Colonic mucosa (tissue), 4 donors: Measurements from ENCODE around the gene RAG1. TPM values are rescaled to one million over a fixed set of nuclear protein-coding genes. Genes with fewer than 3 reads are reported as not detected.
"Not testable (repeated sequence)": the region's sequence is repeated elsewhere in the genome, so short reads cannot be mapped to it uniquely, and the experiment has no call there.

Experiments
- DNase-seq: peaks from one replicate; pipeline ENCODE4 v3.0.0-alpha.2; 2020
- H3K27ac ChIP-seq: fragments of 200-600 bp; one replicate; pipeline ENCODE4 v1.8.0; 2021
- H3K27me3 ChIP-seq: fragments of 200-600 bp; one replicate; pipeline ENCODE4 v1.8.0; 2021
- H3K36me3 ChIP-seq: fragments of 200-600 bp; one replicate; pipeline ENCODE4 v1.8.0; 2021
- H3K4me1 ChIP-seq: fragments of 200-600 bp; one replicate; pipeline ENCODE4 v1.8.0; 2021; ENCODE audit warnings: mild to moderate bottlenecking
- H3K4me3 ChIP-seq: fragments of 200-600 bp; one replicate; pipeline ENCODE4 v1.8.0; 2021
- H3K9ac ChIP-seq, 2 donors: one replicate each; pipeline ENCODE4 v1.7.0; 2013; ENCODE audit warnings: control low read depth in 2 of 2, low read depth in 2 of 2, low read length in 2 of 2
- H3K9me3 ChIP-seq: fragments of 200-600 bp; one replicate; pipeline ENCODE4 v1.8.0; 2021
- intact Hi-C: fragments of 100-400 bp; cut with DNase I; formaldehyde crosslinking; loops from one replicate; pipeline ENCODE4 v1.14.1; 2022
- total RNA-seq, 2 donors: library from RNA; stranded (reverse); fragmentation: NEBNext Ultra II Directional in 1 of 2; extraction: Animal tissue kit (Norgen Biotek cat#: 25700) in 1 of 2; gene quantifications; one replicate each; pipeline ENCODE4 v1.2.1, GENCODE V29; 2021
- TF ChIP-seq, protein P1 (sequence below): fragments of 200-600 bp; IDR thresholded peaks from one replicate; pipeline ENCODE4 v1.8.0; 2022; ENCODE audit warnings: antibody characterized with exemption, mild to moderate bottlenecking
- donor health status: healthy.
- donor health status: DM: no; HTN: no; CAD: no.
- donor health status: DM: no; HTN: no; CAD: no.

The RAG1 gene
- total RNA-seq, 2 donors from 2014 or later: 0.47 to 1.5 TPM

DNA sequence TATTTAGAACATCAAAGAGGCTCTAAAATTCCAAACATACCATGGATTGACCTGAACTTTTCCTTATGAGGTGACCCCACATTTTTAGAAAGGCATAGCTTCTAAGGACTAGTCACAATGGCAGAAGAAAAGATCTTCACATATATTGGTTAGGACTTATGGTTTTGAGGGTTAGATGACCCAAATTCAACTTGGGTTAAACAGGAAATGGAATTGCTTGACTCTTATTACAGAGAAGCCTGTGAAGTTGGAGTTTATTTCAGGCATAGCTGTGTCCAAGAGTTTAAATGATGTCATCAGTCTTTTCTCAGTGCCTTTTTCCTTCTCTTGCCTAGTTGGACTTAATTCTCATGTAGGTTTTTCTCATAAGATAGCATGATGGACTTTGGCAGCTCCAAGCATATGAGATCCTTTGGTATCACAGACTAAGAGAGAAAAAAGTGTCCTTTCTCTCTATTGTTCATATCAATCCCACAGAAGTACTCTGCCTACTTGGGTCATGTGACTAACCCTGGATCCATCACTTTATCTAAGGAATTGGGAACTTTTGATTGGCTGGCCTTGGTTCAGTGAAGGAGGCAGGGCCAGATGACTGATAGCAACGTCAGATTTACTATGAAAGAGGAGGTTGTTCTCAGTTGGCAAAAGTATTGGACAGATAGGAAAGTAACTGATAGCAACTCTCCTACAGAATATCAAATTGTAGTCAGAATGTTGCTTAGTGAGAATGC is 17.3 kb upstream of the RAG1 start:
- H3K4me3 ChIP-seq: no peak overlapping the region
- H3K27me3 ChIP-seq: no peaks in the 10 kb centered on the region
- intact Hi-C loops: no loop called here
- TF ChIP-seq, protein P1, sequence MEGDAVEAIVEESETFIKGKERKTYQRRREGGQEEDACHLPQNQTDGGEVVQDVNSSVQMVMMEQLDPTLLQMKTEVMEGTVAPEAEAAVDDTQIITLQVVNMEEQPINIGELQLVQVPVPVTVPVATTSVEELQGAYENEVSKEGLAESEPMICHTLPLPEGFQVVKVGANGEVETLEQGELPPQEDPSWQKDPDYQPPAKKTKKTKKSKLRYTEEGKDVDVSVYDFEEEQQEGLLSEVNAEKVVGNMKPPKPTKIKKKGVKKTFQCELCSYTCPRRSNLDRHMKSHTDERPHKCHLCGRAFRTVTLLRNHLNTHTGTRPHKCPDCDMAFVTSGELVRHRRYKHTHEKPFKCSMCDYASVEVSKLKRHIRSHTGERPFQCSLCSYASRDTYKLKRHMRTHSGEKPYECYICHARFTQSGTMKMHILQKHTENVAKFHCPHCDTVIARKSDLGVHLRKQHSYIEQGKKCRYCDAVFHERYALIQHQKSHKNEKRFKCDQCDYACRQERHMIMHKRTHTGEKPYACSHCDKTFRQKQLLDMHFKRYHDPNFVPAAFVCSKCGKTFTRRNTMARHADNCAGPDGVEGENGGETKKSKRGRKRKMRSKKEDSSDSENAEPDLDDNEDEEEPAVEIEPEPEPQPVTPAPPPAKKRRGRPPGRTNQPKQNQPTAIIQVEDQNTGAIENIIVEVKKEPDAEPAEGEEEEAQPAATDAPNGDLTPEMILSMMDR: no peak
- no peak overlapping the region for H3K27ac ChIP-seq
- no peak overlapping the region for H3K9ac ChIP-seq
- no peaks in the 10 kb centered on the region for H3K9me3 ChIP-seq
- H3K4me1 ChIP-seq: no peaks in the 10 kb centered on the region
- no peaks in the 10 kb centered on the region for H3K36me3 ChIP-seq
- DNase-seq: no peak

DNA sequence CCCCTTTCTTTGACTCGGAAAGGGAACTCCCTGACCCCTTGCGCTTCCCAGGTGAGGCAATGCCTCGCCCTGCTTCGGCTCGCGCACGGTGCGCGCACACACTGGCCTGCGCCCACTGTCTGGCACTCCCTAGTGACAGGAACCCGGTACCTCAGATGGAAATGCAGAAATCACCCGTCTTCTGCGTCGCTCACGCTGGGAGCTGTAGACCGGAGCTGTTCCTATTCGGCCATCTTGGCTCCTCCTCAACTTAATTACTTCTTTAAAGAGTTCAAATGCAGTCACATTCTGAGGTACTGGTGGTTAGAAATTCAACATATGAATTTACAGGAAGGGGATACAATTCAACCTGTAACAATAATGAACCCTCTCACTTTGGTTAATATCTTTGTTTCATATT is 10.4 kb upstream of the RAG1 start:
- intact Hi-C loops, H3K9ac ChIP-seq, DNase-seq, H3K27me3 ChIP-seq, H3K4me1 ChIP-seq, H3K4me3 ChIP-seq, H3K9me3 ChIP-seq, H3K36me3 ChIP-seq, H3K27ac ChIP-seq: not testable (repeated sequence)

DNA sequence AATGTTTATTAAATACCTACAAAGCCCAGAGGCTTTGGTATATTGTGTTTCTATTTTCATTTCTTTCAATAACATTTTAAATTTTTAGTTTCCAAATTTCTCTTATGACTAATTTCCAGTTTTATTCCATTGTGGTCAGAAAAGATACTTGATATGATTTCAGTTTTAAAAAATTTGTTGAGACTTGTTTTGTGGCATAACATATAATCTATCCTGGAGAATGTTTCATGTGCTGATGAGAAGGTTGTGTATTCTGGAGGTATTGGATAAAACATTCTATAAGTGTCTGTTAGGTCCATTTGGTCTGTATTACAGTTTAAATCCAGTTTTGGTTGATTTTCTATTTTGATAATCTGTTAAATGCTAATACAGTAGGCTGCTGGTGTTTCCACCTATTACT is 9.8 kb upstream of the RAG1 start:
- H3K36me3 ChIP-seq: no peaks in the 10 kb centered on the region
- intact Hi-C loops: no loop called here
- no peak overlapping the region for H3K27ac ChIP-seq
- no peak overlapping the region for H3K4me3 ChIP-seq
- H3K27me3 ChIP-seq: no peaks in the 10 kb centered on the region
- H3K9me3 ChIP-seq: no peaks in the 10 kb centered on the region
- H3K4me1 ChIP-seq: no peaks in the 10 kb centered on the region
- TF ChIP-seq, protein P1: no peak
- H3K9ac ChIP-seq: no peak overlapping the region
- DNase-seq: no peak

DNA sequence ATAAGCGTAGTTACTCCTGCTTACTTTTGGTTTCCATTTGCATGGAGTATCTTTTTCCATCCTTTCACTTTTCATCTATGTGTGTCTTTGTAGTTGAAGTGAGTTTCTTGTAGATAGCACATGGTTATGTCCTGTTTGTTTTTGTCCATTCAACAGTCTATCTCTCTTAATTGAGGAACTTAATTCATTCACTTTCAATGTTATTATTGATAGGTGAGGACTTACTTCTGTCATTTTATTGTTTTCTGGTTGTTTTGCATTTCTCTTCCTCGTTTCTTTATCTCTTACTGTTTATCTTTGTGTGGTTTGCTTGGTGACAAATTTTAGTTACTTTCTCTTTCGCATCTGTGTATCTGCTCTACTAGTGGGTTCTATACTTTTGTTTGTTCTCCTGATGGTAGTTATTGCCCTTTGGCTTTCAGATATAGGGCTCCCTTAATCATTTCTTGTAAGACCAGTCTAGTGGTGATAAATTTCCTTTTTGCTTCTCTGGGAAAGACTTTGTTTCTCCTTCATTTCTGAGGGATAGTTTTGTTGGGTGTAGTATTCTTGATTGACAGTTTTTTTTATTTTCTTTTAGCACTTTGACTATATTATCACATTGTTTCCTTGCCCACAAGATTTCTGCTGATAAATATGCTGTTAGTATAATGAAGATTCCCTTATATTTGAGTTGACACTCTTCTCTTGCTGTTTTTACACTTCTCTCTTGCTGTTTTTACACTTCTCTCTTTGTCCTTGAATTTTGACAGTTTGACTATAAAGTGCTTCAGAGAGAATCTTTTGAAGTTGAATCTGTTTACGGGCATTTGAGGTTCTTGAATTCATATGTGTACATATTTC is 9.0 kb upstream of the RAG1 start:
- H3K4me1 ChIP-seq: no peaks in the 10 kb centered on the region
- no peak overlapping the region for H3K4me3 ChIP-seq
- H3K27me3 ChIP-seq: no peaks in the 10 kb centered on the region
- DNase-seq: no peak
- H3K36me3 ChIP-seq: no peaks in the 10 kb centered on the region
- H3K27ac ChIP-seq: no peak overlapping the region
- H3K9ac ChIP-seq: no peak overlapping the region
- no peaks in the 10 kb centered on the region for H3K9me3 ChIP-seq
- intact Hi-C loops: no loop called here
- TF ChIP-seq, protein P1: no peak

DNA sequence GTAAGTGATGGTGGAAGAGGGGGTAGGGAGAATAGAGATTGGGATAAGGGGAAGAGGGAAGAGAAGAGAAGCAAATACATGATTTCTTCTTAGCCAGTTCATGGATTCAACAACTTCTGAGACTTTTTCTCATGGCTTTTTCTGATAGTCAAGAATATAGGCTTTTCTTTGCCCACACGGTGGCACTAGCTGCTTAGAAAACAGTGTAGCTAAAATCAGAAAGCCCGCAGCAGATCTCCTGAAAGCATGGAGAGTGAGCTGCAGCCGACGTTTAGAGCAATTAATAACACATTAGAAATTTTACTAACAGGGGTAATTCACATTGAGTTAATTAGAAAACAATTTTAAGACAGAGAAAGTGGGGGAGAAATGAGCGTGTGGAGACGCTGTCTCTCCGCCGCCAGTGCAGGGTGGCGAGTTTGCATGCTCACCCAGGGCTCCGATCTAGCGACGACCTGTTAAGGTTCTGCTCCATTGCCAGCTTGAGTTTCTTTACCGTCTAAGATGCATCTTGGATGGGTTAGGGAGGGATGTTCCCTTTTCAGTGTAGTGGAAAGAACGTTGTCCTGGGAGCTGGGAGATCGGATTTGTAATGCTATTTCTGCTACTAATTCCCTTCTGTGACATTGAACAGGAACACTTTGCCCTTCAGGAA is 3.3 kb upstream of the RAG1 start:
- Histone ChIP-seq H3K4me1 (no peaks in the 10 kb centered on the region), H3K27me3 (no peaks in the 10 kb centered on the region), H3K9ac (no peak overlapping the region), H3K36me3 (no peaks in the 10 kb centered on the region), H3K4me3 (peak overlapping the region; percentile 10), H3K27ac (no peak overlapping the region), H3K9me3 (no peaks in the 10 kb centered on the region)
- intact Hi-C loops: loop anchor here (2.0 to 5.0 kb wide), 3 partner anchors 58 to 183 kb away; no protein-coding TSS in a partner anchor
- peak; percentile 50 for DNase-seq
- TF ChIP-seq, protein P1: peak; percentile 53
